GM12872 (cell line): ENCODE measurements around the gene ZNF30.

ENCODE experiments used
- CTCF ChIP-seq: IDR thresholded peaks from 3 replicates; pipeline ENCODE4 v1.5.1; 2011; ENCODE audit warnings: low read depth, mild to moderate bottlenecking, low read length, moderate library complexity; ENCODE audit not compliant: insufficient read depth

Gene ZNF30

GRCh38 chr19:34926685-34927375 lies at the start of gene ZNF30:
Gene ZNF30, plus strand, starts transcription at chr19:34926903. Its CDS starts 3,045 bp downstream, at chr19:34929948.
- TF ChIP-seq CTCF = no peak

GRCh38 chr19:34879563-34879962 lies 47.1 kb upstream of the ZNF30 start:
- TF ChIP-seq CTCF = no peak

- TF ChIP-seq CTCF = no peak
These were observed 46.7 kb upstream of the ZNF30 start for GRCh38 chr19:34880034-34880433.

- TF ChIP-seq CTCF = no peak
These were observed 44.7 kb upstream of the ZNF30 start for GRCh38 chr19:34881982-34882381.

- no peak for TF ChIP-seq CTCF
These were observed 38.6 kb upstream of the ZNF30 start for GRCh38 chr19:34888091-34888490.

- no peak for TF ChIP-seq CTCF
These were observed 26.5 kb upstream of the ZNF30 start for GRCh38 chr19:34900245-34900644.

- no peak for TF ChIP-seq CTCF
These were observed 21.8 kb upstream of the ZNF30 start for GRCh38 chr19:34904664-34905527.
